ENCODE results near the gene COPG1.

- TF ChIP-seq CTCF (IDR thresholded peaks at IDR 0.05) (no peak), POLR2A (IDR thresholded peaks at IDR 0.05) (no peak), POLR2AphosphoS5 (IDR thresholded peaks at IDR 0.05) (no peak)
Observed at GRCh38 chr3:129304962-129305222, 55.5 kb downstream of the COPG1 start.
